22Rv1 (cell line): ENCODE data around the gene NEK8.
A peak's percentile ranks its signal among the peaks of the same experiment; 100 is the strongest.

Experiments used
- H3K27ac ChIP-seq: fragments of 450-650 bp; 2 replicates; pipeline ENCODE4 v1.5.1; 2017
- ZFX ChIP-seq: fragments of 450-650 bp; IDR thresholded peaks from 2 replicates; pipeline ENCODE4 v1.6.1; 2017; ENCODE audit warnings: antibody characterized with exemption, borderline replicate concordance
- TF ChIP-seq, protein P1 (sequence below): fragments of 450-650 bp; IDR thresholded peaks from 2 replicates; pipeline ENCODE4 v1.5.1; 2017; ENCODE audit warnings: mild to moderate bottlenecking

The NEK8 gene

GRCh38 chr17:28722417-28723158 lies 6.0 kb upstream of the NEK8 start:
- H3K27ac ChIP-seq = peak overlapping the region; percentile 99
- TF ChIP-seq ZFX = no peak
- TF ChIP-seq, protein P1, sequence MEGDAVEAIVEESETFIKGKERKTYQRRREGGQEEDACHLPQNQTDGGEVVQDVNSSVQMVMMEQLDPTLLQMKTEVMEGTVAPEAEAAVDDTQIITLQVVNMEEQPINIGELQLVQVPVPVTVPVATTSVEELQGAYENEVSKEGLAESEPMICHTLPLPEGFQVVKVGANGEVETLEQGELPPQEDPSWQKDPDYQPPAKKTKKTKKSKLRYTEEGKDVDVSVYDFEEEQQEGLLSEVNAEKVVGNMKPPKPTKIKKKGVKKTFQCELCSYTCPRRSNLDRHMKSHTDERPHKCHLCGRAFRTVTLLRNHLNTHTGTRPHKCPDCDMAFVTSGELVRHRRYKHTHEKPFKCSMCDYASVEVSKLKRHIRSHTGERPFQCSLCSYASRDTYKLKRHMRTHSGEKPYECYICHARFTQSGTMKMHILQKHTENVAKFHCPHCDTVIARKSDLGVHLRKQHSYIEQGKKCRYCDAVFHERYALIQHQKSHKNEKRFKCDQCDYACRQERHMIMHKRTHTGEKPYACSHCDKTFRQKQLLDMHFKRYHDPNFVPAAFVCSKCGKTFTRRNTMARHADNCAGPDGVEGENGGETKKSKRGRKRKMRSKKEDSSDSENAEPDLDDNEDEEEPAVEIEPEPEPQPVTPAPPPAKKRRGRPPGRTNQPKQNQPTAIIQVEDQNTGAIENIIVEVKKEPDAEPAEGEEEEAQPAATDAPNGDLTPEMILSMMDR = no peak

DNA sequence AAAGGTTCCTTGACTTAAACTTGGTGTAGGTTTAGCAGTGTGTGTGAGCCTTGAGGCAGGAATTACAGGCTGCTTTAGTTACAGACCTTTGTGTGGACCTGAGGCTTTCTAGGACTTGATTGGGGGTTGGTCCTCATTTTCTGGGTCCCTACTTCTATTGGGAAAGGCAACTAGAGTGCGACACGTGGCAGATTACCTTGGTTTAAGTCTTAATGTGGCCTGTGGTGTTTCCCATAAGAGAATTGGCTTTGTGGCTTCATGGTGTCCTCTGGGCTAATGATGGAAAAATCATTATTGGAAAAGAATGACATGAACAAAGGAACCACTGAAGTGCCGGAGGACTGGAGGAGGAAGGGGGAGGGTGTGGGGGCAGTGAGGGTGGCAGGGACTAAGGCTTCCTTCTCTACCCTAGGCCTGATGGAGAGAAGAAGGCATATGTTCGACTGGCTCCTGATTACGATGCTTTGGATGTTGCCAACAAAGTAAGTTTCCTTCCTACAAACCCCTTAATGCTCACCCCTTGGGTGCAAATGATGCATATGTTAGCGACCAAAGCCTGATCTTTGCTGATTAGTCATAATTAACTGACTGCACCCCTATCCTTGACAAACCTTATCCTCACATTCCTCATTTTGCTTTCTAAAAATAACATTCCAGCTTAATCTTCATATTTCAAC lies 5.3 kb upstream of the NEK8 start:
- H3K27ac ChIP-seq = peak overlapping the region; percentile 99
- no peak for TF ChIP-seq ZFX

- peak overlapping the region; percentile 99 for H3K27ac ChIP-seq
Measured at GRCh38 chr17:28723836-28724499, 4.6 kb upstream of the NEK8 start.

GRCh38 chr17:28724500-28725165 lies 4.0 kb upstream of the NEK8 start:
- peak overlapping the region; percentile 99 for H3K27ac ChIP-seq
- no peak for TF ChIP-seq ZFX
- TF ChIP-seq, protein P1 = no peak

GRCh38 chr17:28725166-28725659 lies 3.4 kb upstream of the NEK8 start:
- H3K27ac ChIP-seq = peak overlapping the region; percentile 99
- TF ChIP-seq, protein P1 = no peak
- no peak for TF ChIP-seq ZFX

GRCh38 chr17:28725660-28726225 lies 2.8 kb upstream of the NEK8 start:
- TF ChIP-seq ZFX = no peak
- TF ChIP-seq, protein P1 = no peak
- H3K27ac ChIP-seq = peak overlapping the region; percentile 99

- H3K27ac ChIP-seq = peak within 1 kb of the TSS; percentile 99
- TF ChIP-seq, protein P1 = no peak
- TF ChIP-seq ZFX = no peak
Measured at GRCh38 chr17:28726226-28726626, 2.4 kb upstream of the NEK8 start, which contains the start of gene TLCD1. Gene TLCD1, minus strand, starts transcription at chr17:28726233. Its CDS starts 136 bp downstream, at chr17:28726097.
